MM.1S (cell line): Measurements from ENCODE around the gene NOL7.
A peak's percentile ranks its signal among the peaks of the same experiment; 100 is the strongest.

ENCODE experiments used
- DNase-seq: peaks from one replicate; pipeline ENCODE4 v3.0.0-alpha.2; 2015
- H2AFZ ChIP-seq: fragments of 300-600 bp; sonication (generic); 2 replicates; pipeline ENCODE4 v1.6.0; 2016; ENCODE audit warnings: antibody characterized with exemption, low read length
- H3F3A ChIP-seq: fragments of 300-600 bp; sonication (generic); 2 replicates; pipeline ENCODE4 v1.6.1; 2016; ENCODE audit warnings: mild to moderate bottlenecking, antibody characterized with exemption, low read length, moderate library complexity, mixed read lengths; ENCODE audit not compliant: insufficient read depth
- H3K27ac ChIP-seq: fragments of 300-600 bp; sonication (generic); 2 replicates; pipeline ENCODE4 v1.5.1; 2016; ENCODE audit warnings: mild to moderate bottlenecking, low read length
- H3K27me3 ChIP-seq: fragments of 300-600 bp; sonication (generic); replicated peaks from 2 replicates; pipeline ENCODE4 v1.6.0; 2016; ENCODE audit warnings: low read length; ENCODE audit not compliant: insufficient read depth
- H3K36me3 ChIP-seq: fragments of 300-600 bp; sonication (generic); replicated peaks from 2 replicates; pipeline ENCODE4 v1.6.1; 2016; ENCODE audit warnings: mild to moderate bottlenecking, low read length, mixed read lengths; ENCODE audit not compliant: insufficient read depth
- H3K4me1 ChIP-seq: fragments of 300-600 bp; sonication (generic); 2 replicates; pipeline ENCODE4 v1.6.1; 2016; ENCODE audit warnings: low read length, mixed read lengths
- H3K4me2 ChIP-seq: fragments of 300-600 bp; sonication (generic); 2 replicates; pipeline ENCODE4 v1.6.0; 2016; ENCODE audit warnings: low read depth, low read length
- H3K4me3 ChIP-seq: fragments of 300-600 bp; sonication (generic); 2 replicates; pipeline ENCODE4 v1.5.1; 2016; ENCODE audit warnings: low read length, mixed read lengths
- H3K79me2 ChIP-seq: fragments of 300-600 bp; sonication (generic); 2 replicates; pipeline ENCODE4 v1.6.1; 2016; ENCODE audit warnings: mixed run types, low read length, mixed read lengths
- H3K9ac ChIP-seq: fragments of 300-600 bp; sonication (generic); 2 replicates; pipeline ENCODE4 v1.6.1; 2016; ENCODE audit warnings: low read length, mixed read lengths
- H3K9me2 ChIP-seq: fragments of 300-600 bp; sonication (generic); replicated peaks from 2 replicates; pipeline ENCODE4 v1.6.1; 2016; ENCODE audit warnings: mild to moderate bottlenecking, low read length, mixed read lengths; ENCODE audit not compliant: insufficient read depth
- H3K9me3 ChIP-seq: fragments of 300-600 bp; sonication (generic); replicated peaks from 2 replicates; pipeline ENCODE4 v1.6.1; 2016; ENCODE audit warnings: mild to moderate bottlenecking, low read length, mixed read lengths; ENCODE audit not compliant: insufficient read depth
- H4K20me1 ChIP-seq: fragments of 300-600 bp; sonication (generic); 2 replicates; pipeline ENCODE4 v1.6.1; 2016; ENCODE audit warnings: mild to moderate bottlenecking, low read length, moderate library complexity, mixed read lengths; ENCODE audit not compliant: insufficient read depth
- CTCF ChIP-seq: fragments of 300-600 bp; sonication (generic); IDR thresholded peaks from 2 replicates; pipeline ENCODE4 v1.5.1; 2016; ENCODE audit warnings: antibody characterized with exemption, low read length, mixed read lengths
- EZH2 ChIP-seq: fragments of 300-600 bp; sonication (generic); optimal IDR thresholded peaks from 2 replicates; pipeline ENCODE3; 2017; ENCODE audit warnings: low read depth, mild to moderate bottlenecking, antibody characterized with exemption, low read length, mixed read lengths
- EZH2phosphoT487 ChIP-seq: fragments of 300-600 bp; sonication (generic); IDR thresholded peaks from 2 replicates; pipeline ENCODE4 v1.6.1; 2018; ENCODE audit warnings: antibody characterized with exemption, low read length

The NOL7 gene

GRCh38 chr6:13614926-13615791 is at the start of gene NOL7:
Gene NOL7, plus strand, starts transcription at chr6:13615335. Its CDS starts 24 bp downstream, at chr6:13615359.
- Histone ChIP-seq H3K9me2 (no peaks in the 10 kb centered on the region), H3K4me1 (peaks cover 35% of the 10 kb centered on the region)

GRCh38 chr6:13565921-13566320 is 49.2 kb upstream of the NOL7 start:
- H3K27me3 ChIP-seq = no peaks in the 10 kb centered on the region
- no peak for DNase-seq
- H3K36me3 ChIP-seq = no peaks in the 10 kb centered on the region
- H3K4me1 ChIP-seq = no peaks in the 10 kb centered on the region
- no peaks in the 10 kb centered on the region for H3K9me3 ChIP-seq
- H3K4me3 ChIP-seq = no peak overlapping the region
- H3K79me2 ChIP-seq = no peaks in the 10 kb centered on the region
- no peak overlapping the region for H2AFZ ChIP-seq
- TF ChIP-seq EZH2phosphoT487 (no peak), EZH2 (no peak), CTCF (no peak)
- H3K9me2 ChIP-seq = no peaks in the 10 kb centered on the region
- no peak overlapping the region for H3K27ac ChIP-seq
- no peak overlapping the region for H3K4me2 ChIP-seq
- H3F3A ChIP-seq = no peaks in the 10 kb centered on the region
- no peaks in the 10 kb centered on the region for H4K20me1 ChIP-seq
- H3K9ac ChIP-seq = no peak overlapping the region

More at GRCh38 chr6:13614926-13615791, at the start of gene NOL7:
- H2AFZ ChIP-seq = peak within 1 kb of the TSS; percentile 87
- peak within 1 kb of the TSS; percentile 83 for H3K27ac ChIP-seq
- H3K79me2 ChIP-seq = peaks cover 58% of the 10 kb centered on the region
- DNase-seq = peak; percentile 97
- H3K27me3 ChIP-seq = no peaks in the 10 kb centered on the region
- peaks cover 27% of the 10 kb centered on the region for H3F3A ChIP-seq
- peak within 1 kb of the TSS; percentile 90 for H3K4me2 ChIP-seq
- peaks cover 7% of the 10 kb centered on the region for H3K36me3 ChIP-seq
- peak within 1 kb of the TSS; percentile 89 for H3K4me3 ChIP-seq
- peaks cover 8% of the 10 kb centered on the region; the same call in 1 of the 2 replicates for H4K20me1 ChIP-seq
- TF ChIP-seq EZH2phosphoT487 (no peak), CTCF (peak; percentile 91)
- no peaks in the 10 kb centered on the region for H3K9me3 ChIP-seq
- H3K9ac ChIP-seq = peak within 1 kb of the TSS; percentile 95

GRCh38 chr6:13566500-13566899 is 48.6 kb upstream of the NOL7 start:
- H3K79me2 ChIP-seq = no peaks in the 10 kb centered on the region
- no peak overlapping the region for H3K4me3 ChIP-seq
- no peak overlapping the region for H2AFZ ChIP-seq
- H3K9me3 ChIP-seq = no peaks in the 10 kb centered on the region
- no peaks in the 10 kb centered on the region for H3K27me3 ChIP-seq
- H3K27ac ChIP-seq = no peak overlapping the region
- H3K9me2 ChIP-seq = no peaks in the 10 kb centered on the region
- no peaks in the 10 kb centered on the region for H4K20me1 ChIP-seq
- H3K9ac ChIP-seq = no peak overlapping the region
- DNase-seq = no peak
- H3K4me2 ChIP-seq = no peak overlapping the region
- TF ChIP-seq EZH2 = no peak
- TF ChIP-seq EZH2phosphoT487 = no peak
- TF ChIP-seq CTCF = no peak
- H3K4me1 ChIP-seq = no peaks in the 10 kb centered on the region
- no peaks in the 10 kb centered on the region for H3F3A ChIP-seq
- H3K36me3 ChIP-seq = no peaks in the 10 kb centered on the region
